GM15510 (cell line): ENCODE data around the gene DHODH.
"Not testable (repeated sequence)": the region's sequence is repeated elsewhere in the genome, so short reads cannot be mapped to it uniquely, and the experiment has no call there.

ENCODE experiments used
- POLR2A ChIP-seq: IDR thresholded peaks from 3 replicates; pipeline ENCODE4 v1.6.1; 2011; ENCODE audit warnings: borderline replicate concordance; ENCODE audit not compliant: insufficient read length; ENCODE audit errors: extremely low read depth

Gene DHODH

GRCh38 chr16:72033437-72033836 is 24.9 kb downstream of the DHODH start:
- no peak for TF ChIP-seq POLR2A

DNA sequence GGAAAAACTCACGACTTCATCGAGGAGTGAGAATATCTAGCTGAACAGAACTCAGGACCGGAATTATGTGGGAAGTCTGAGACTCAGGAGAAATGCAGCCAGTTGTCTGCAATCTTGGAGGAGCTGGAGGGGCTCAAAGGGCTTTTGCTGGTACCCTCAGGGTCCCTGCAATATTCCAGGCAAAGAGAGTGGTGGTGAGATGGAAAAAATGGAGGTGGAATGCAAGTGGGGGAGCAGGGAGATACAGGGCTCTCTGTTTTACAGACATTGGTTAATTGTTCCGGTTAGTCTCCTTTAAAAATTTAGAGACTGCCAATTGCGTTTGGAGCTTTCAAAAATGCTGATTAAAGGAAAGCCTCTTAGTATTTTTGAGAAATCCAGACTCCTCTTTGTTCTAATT is 27.6 kb downstream of the DHODH start:
- no peak for TF ChIP-seq POLR2A

- no peak for TF ChIP-seq POLR2A
These were observed 33.7 kb downstream of the DHODH start for GRCh38 chr16:72042157-72042660.

GRCh38 chr16:72043058-72043457 is 34.5 kb downstream of the DHODH start:
- no peak for TF ChIP-seq POLR2A

DNA sequence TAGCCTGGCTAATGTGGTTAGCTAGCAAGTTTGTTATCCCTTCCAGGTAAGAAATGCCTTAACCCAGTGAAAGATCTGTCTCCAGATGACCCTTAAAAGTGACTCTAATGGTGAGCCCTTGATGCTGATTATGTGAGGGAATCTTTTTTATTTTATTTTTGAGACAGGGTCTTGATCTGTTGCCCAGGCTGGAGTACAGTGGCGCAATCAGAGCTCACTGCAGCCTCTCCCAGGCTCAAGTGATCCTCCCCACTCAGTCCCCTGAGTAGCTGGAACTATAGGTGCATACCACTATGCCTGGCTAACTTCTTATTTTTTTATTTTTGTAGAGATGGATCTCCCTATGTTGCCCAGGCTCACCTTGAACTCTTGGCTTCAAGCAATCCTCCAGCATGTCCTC is 35.0 kb downstream of the DHODH start:
- no peak for TF ChIP-seq POLR2A

- TF ChIP-seq POLR2A: no peak
These were observed 35.8 kb downstream of the DHODH start for GRCh38 chr16:72044296-72044695.

DNA sequence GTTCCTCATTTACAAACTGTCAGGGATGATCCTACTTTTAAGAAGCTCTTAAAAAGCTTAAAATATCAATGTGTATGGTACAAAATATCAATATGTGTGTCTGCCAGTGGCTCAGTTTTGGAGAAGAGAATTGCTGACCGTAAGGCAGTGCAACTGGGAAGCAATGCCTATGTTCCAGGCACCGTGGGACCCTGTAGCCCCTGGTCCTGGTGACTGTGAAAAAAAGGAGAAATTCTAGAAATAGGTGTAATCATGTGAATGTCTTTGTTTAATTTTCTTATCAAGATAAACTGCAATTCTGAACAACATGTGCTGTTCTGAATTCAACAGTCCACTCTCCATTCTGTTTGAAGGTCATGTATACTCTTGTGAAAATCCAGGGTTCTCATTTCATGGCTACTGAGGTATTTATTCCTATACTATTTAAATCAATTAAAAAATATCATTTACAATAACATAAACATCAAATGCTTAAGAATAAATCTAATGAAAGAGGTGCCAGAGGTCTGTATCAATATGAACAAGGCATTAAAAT is 36.3 kb downstream of the DHODH start:
- TF ChIP-seq POLR2A: no peak

- no peak for TF ChIP-seq POLR2A
These were observed 40.6 kb downstream of the DHODH start for GRCh38 chr16:72049110-72049509.

DNA sequence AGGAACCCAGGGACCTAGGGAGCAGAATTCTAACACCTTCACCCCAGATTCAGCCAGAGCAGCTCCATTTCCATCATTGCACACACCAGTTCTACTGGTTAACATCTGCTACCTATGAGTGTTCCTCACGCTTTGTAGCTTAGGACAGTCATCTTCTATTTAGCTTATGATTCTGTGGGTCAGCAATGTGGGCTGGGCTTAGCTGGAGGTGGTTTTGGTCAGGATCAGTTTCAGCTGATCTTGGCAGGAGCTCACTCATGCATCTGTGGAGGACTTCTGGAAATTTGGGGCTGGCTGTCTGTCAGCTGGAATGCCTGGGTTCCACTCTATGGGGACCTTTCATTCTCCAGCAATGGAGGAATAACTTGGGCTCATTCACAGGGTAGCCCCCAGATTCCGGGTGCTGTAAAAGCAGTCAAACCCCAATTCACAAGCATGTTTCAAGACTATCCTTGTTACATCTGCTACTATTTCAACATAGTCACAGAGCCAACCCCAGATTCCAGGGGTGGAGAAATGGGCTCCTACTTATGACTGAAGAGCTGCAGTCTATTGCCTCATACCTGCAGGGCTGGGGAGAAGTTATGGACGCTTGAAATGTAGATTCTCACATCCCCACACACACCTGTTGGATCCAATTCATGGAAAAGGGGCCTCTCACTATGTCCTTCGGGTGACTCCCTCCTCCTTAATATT is 42.4 kb downstream of the DHODH start:
- no peak for TF ChIP-seq POLR2A

GRCh38 chr16:72051818-72052217 is 43.3 kb downstream of the DHODH start:
- TF ChIP-seq POLR2A: no peak

- TF ChIP-seq POLR2A: not testable (repeated sequence)
These were observed 45.8 kb downstream of the DHODH start, which contains the start of gene HP for GRCh38 chr16:72054254-72054847. TSS of gene HP (plus strand) at chr16:72054505. CDS start at chr16:72054653, 148 bp downstream.

DNA sequence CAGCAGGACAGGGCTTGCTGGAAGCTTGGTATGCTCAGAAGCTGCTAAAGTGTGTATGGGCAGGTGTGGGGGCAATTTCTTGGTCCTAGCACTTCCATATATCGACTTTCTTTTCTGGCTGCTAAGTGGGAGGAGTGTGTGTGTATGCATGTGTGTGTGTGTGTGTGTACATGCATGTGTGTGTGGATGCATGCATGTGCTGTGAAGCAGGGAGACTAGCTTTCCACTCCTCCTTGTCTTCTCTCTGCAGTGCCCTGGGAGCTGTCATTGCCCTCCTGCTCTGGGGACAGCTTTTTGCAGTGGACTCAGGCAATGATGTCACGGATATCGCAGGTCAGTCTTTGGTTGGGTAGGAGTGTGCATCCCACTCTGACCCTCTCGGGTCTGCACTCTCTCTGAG is 47.4 kb downstream of the DHODH start:
- TF ChIP-seq POLR2A: no peak

DNA sequence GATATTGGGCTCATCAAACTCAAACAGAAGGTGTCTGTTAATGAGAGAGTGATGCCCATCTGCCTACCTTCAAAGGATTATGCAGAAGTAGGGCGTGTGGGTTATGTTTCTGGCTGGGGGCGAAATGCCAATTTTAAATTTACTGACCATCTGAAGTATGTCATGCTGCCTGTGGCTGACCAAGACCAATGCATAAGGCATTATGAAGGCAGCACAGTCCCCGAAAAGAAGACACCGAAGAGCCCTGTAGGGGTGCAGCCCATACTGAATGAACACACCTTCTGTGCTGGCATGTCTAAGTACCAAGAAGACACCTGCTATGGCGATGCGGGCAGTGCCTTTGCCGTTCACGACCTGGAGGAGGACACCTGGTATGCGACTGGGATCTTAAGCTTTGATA is 51.9 kb downstream of the DHODH start:
- TF ChIP-seq POLR2A: no peak

- no peak for TF ChIP-seq POLR2A
These were observed 53.0 kb downstream of the DHODH start for GRCh38 chr16:72061564-72061963.

GRCh38 chr16:72064361-72064894 is 55.9 kb downstream of the DHODH start:
- TF ChIP-seq POLR2A: no peak
